ENCODE measurements around the gene SELENOM.

SELENOM gene

GRCh38 chr22:31135706-31136105, 28.3 kb upstream of the SELENOM start:
- H3K4me3 ChIP-seq (ENCODE audit: low read depth, low read length) = no peak overlapping the region
- no peak for DNase-seq (ENCODE audit: low read depth)
- TF ChIP-seq, protein P1, sequence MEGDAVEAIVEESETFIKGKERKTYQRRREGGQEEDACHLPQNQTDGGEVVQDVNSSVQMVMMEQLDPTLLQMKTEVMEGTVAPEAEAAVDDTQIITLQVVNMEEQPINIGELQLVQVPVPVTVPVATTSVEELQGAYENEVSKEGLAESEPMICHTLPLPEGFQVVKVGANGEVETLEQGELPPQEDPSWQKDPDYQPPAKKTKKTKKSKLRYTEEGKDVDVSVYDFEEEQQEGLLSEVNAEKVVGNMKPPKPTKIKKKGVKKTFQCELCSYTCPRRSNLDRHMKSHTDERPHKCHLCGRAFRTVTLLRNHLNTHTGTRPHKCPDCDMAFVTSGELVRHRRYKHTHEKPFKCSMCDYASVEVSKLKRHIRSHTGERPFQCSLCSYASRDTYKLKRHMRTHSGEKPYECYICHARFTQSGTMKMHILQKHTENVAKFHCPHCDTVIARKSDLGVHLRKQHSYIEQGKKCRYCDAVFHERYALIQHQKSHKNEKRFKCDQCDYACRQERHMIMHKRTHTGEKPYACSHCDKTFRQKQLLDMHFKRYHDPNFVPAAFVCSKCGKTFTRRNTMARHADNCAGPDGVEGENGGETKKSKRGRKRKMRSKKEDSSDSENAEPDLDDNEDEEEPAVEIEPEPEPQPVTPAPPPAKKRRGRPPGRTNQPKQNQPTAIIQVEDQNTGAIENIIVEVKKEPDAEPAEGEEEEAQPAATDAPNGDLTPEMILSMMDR (conservative IDR thresholded peaks at IDR 0.05; ENCODE audit: low read depth, low read length) = no peak

- DNase-seq (ENCODE audit: low read depth) = no peak
- no peak overlapping the region for H3K4me3 ChIP-seq (ENCODE audit: low read depth, low read length)
- TF ChIP-seq, protein P1 (conservative IDR thresholded peaks at IDR 0.05; ENCODE audit: low read depth, low read length) = no peak
Observed at GRCh38 chr22:31134688-31135087, 27.3 kb upstream of the SELENOM start.

DNA sequence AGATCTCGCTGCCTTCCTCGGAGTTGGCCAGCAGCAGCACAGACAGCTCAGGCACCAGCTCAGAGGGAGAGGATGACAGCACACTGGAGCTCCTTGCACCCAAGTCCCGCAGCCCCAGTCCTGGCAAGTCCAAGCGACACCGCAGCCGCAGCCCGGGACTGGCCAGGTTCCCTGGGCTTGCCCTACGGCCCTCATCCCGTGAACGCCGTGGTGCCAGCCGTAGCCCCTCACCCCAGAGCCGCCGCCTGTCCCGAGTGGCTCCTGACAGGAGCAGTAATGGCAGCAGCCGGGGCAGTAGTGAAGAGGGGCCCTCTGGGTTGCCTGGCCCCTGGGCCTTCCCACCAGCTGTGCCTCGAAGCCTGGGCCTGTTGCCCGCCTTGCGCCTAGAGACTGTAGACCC, 26.5 kb upstream of the SELENOM start:
- TF ChIP-seq, protein P1 (conservative IDR thresholded peaks at IDR 0.05; ENCODE audit: low read depth, low read length) = no peak
- no peak overlapping the region for H3K4me3 ChIP-seq (ENCODE audit: low read depth, low read length)

GRCh38 chr22:31130873-31131272, 23.5 kb upstream of the SELENOM start:
- TF ChIP-seq, protein P1 (conservative IDR thresholded peaks at IDR 0.05; ENCODE audit: low read depth, low read length) = no peak
- no peak for DNase-seq (ENCODE audit: low read depth)
- no peak overlapping the region for H3K4me3 ChIP-seq (ENCODE audit: low read depth, low read length)

More for the DNA sequence above, 26.5 kb upstream of the SELENOM start:
- DNase-seq (ENCODE audit: low read depth) = no peak

- no peak overlapping the region for H3K4me3 ChIP-seq (ENCODE audit: low read depth, low read length)
- TF ChIP-seq, protein P1 (conservative IDR thresholded peaks at IDR 0.05; ENCODE audit: low read depth, low read length) = no peak
- DNase-seq (ENCODE audit: low read depth) = no peak
Observed at GRCh38 chr22:31128156-31128555, 20.8 kb upstream of the SELENOM start.

GRCh38 chr22:31127181-31127772, 19.9 kb upstream of the SELENOM start:
- TF ChIP-seq, protein P1 (conservative IDR thresholded peaks at IDR 0.05; ENCODE audit: low read depth, low read length) = no peak
- DNase-seq (ENCODE audit: low read depth) = no peak
- H3K4me3 ChIP-seq (ENCODE audit: low read depth, low read length) = no peak overlapping the region

GRCh38 chr22:31126869-31127175, 19.5 kb upstream of the SELENOM start:
- TF ChIP-seq, protein P1 (conservative IDR thresholded peaks at IDR 0.05; ENCODE audit: low read depth, low read length) = no peak
- DNase-seq (ENCODE audit: low read depth) = no peak
- no peak overlapping the region for H3K4me3 ChIP-seq (ENCODE audit: low read depth, low read length)
